Measurements from ENCODE around the gene PRAMEF20.
"Not testable (repeated sequence)": the region's sequence is repeated elsewhere in the genome, so short reads cannot be mapped to it uniquely, and the experiment has no call there.

Gene PRAMEF20

GRCh38 chr1:13393004-13393403 is 17.2 kb upstream of the PRAMEF20 start:
- not testable (repeated sequence) for H2AFZ ChIP-seq (ENCODE audit: low read depth, low read length); H2AK5ac ChIP-seq (ENCODE audit: low read length, severe bottlenecking); H3K4me1 ChIP-seq (ENCODE audit: control insufficient read depth, insufficient read depth, low read depth, low read length); DNase-seq; H3K9ac ChIP-seq (ENCODE audit: low read length); H3K27ac ChIP-seq (ENCODE audit: low read length, poor library complexity, severe bottlenecking); H2BK120ac ChIP-seq (ENCODE audit: low read depth, low read length); H3K14ac ChIP-seq (ENCODE audit: low read length in 2 of 2); H4K8ac ChIP-seq (ENCODE audit: low read length); H2BK15ac ChIP-seq (ENCODE audit: low read depth, poor library complexity, severe bottlenecking); H2BK12ac ChIP-seq (ENCODE audit: low read length in 2 of 2); H3K27me3 ChIP-seq (ENCODE audit: control insufficient read depth in 1 of 2, insufficient read depth in 1 of 2, low read length in 2 of 2); H3K18ac ChIP-seq (ENCODE audit: low read depth in 1 of 2, low read length in 2 of 2); H3K4me2 ChIP-seq (ENCODE audit: low read length, poor library complexity, severe bottlenecking); H4K91ac ChIP-seq (ENCODE audit: low read length); H3K79me1 ChIP-seq (replicated peaks; ENCODE audit: low read length, poor library complexity, severe bottlenecking); H3K36me3 ChIP-seq (ENCODE audit: control insufficient read depth in 1 of 2, insufficient read depth in 2 of 2, low read depth in 1 of 2, low read length in 2 of 2); H3K4me3 ChIP-seq (ENCODE audit: insufficient read depth in 1 of 2, low read depth in 1 of 2, low read length in 2 of 2); H3K9me3 ChIP-seq (ENCODE audit: control insufficient read depth, low read length); H2BK5ac ChIP-seq (ENCODE audit: low read depth, low read length, poor library complexity, severe bottlenecking); H3K4ac ChIP-seq (ENCODE audit: low read depth in 1 of 2, low read length in 2 of 2); H3K23ac ChIP-seq (ENCODE audit: low read length in 2 of 2)
- WGBS: 63% methylated on average over 7 of the region's 7 CpGs

- not testable (repeated sequence) for H4K8ac ChIP-seq (ENCODE audit: low read length); H3K27ac ChIP-seq (ENCODE audit: low read length, poor library complexity, severe bottlenecking); H2BK5ac ChIP-seq (ENCODE audit: low read depth, low read length, poor library complexity, severe bottlenecking); H3K18ac ChIP-seq (ENCODE audit: low read depth in 1 of 2, low read length in 2 of 2); H3K4me3 ChIP-seq (ENCODE audit: insufficient read depth in 1 of 2, low read depth in 1 of 2, low read length in 2 of 2); H3K27me3 ChIP-seq (ENCODE audit: control insufficient read depth in 1 of 2, insufficient read depth in 1 of 2, low read length in 2 of 2); H3K4me2 ChIP-seq (ENCODE audit: low read length, poor library complexity, severe bottlenecking); H3K14ac ChIP-seq (ENCODE audit: low read length in 2 of 2); H2BK15ac ChIP-seq (ENCODE audit: low read depth, poor library complexity, severe bottlenecking); H3K9me3 ChIP-seq (ENCODE audit: control insufficient read depth, low read length); H2AK5ac ChIP-seq (ENCODE audit: low read length, severe bottlenecking); DNase-seq; H3K9ac ChIP-seq (ENCODE audit: low read length); H4K91ac ChIP-seq (ENCODE audit: low read length); H3K23ac ChIP-seq (ENCODE audit: low read length in 2 of 2); H2BK120ac ChIP-seq (ENCODE audit: low read depth, low read length); H3K79me1 ChIP-seq (replicated peaks; ENCODE audit: low read length, poor library complexity, severe bottlenecking); H3K36me3 ChIP-seq (ENCODE audit: control insufficient read depth in 1 of 2, insufficient read depth in 2 of 2, low read depth in 1 of 2, low read length in 2 of 2); H3K4me1 ChIP-seq (ENCODE audit: control insufficient read depth, insufficient read depth, low read depth, low read length); H3K4ac ChIP-seq (ENCODE audit: low read depth in 1 of 2, low read length in 2 of 2); H2BK12ac ChIP-seq (ENCODE audit: low read length in 2 of 2); H2AFZ ChIP-seq (ENCODE audit: low read depth, low read length)
- WGBS: 92% methylated on average over 22 of the region's 32 CpGs
Measured at GRCh38 chr1:13394761-13395160, 15.5 kb upstream of the PRAMEF20 start.

- not testable (repeated sequence) for H4K91ac ChIP-seq (ENCODE audit: low read length); H3K14ac ChIP-seq (ENCODE audit: low read length in 2 of 2); H3K36me3 ChIP-seq (ENCODE audit: control insufficient read depth in 1 of 2, insufficient read depth in 2 of 2, low read depth in 1 of 2, low read length in 2 of 2); H3K4me3 ChIP-seq (ENCODE audit: insufficient read depth in 1 of 2, low read depth in 1 of 2, low read length in 2 of 2); H3K27me3 ChIP-seq (ENCODE audit: control insufficient read depth in 1 of 2, insufficient read depth in 1 of 2, low read length in 2 of 2); H3K23ac ChIP-seq (ENCODE audit: low read length in 2 of 2); H3K79me1 ChIP-seq (replicated peaks; ENCODE audit: low read length, poor library complexity, severe bottlenecking); H3K9ac ChIP-seq (ENCODE audit: low read length); H2AK5ac ChIP-seq (ENCODE audit: low read length, severe bottlenecking); H3K4ac ChIP-seq (ENCODE audit: low read depth in 1 of 2, low read length in 2 of 2); H3K18ac ChIP-seq (ENCODE audit: low read depth in 1 of 2, low read length in 2 of 2); H3K4me2 ChIP-seq (ENCODE audit: low read length, poor library complexity, severe bottlenecking); DNase-seq; H2BK12ac ChIP-seq (ENCODE audit: low read length in 2 of 2); H2BK15ac ChIP-seq (ENCODE audit: low read depth, poor library complexity, severe bottlenecking); H3K4me1 ChIP-seq (ENCODE audit: control insufficient read depth, insufficient read depth, low read depth, low read length); H2AFZ ChIP-seq (ENCODE audit: low read depth, low read length); H3K27ac ChIP-seq (ENCODE audit: low read length, poor library complexity, severe bottlenecking); H4K8ac ChIP-seq (ENCODE audit: low read length); H3K9me3 ChIP-seq (ENCODE audit: control insufficient read depth, low read length); H2BK5ac ChIP-seq (ENCODE audit: low read depth, low read length, poor library complexity, severe bottlenecking); H2BK120ac ChIP-seq (ENCODE audit: low read depth, low read length)
- 93% methylated on average over 18 of the region's 22 CpGs for WGBS
Measured at GRCh38 chr1:13395311-13395710, 14.9 kb upstream of the PRAMEF20 start.

- Histone ChIP-seq H3K27me3 (ENCODE audit: control insufficient read depth in 1 of 2, insufficient read depth in 1 of 2, low read length in 2 of 2) (no peaks in the 10 kb centered on the region), H2BK5ac (ENCODE audit: low read depth, low read length, poor library complexity, severe bottlenecking) (no peak overlapping the region), H3K23ac (ENCODE audit: low read length in 2 of 2) (no peak overlapping the region), H3K4me1 (ENCODE audit: control insufficient read depth, insufficient read depth, low read depth, low read length) (no peaks in the 10 kb centered on the region), H3K27ac (ENCODE audit: low read length, poor library complexity, severe bottlenecking) (no peak overlapping the region), H3K9ac (ENCODE audit: low read length) (no peak overlapping the region), H3K18ac (ENCODE audit: low read depth in 1 of 2, low read length in 2 of 2) (no peak overlapping the region), H3K79me1 (replicated peaks; ENCODE audit: low read length, poor library complexity, severe bottlenecking) (no peaks in the 10 kb centered on the region), H2BK12ac (ENCODE audit: low read length in 2 of 2) (no peak overlapping the region), H3K4me3 (ENCODE audit: insufficient read depth in 1 of 2, low read depth in 1 of 2, low read length in 2 of 2) (no peak overlapping the region), H2BK120ac (ENCODE audit: low read depth, low read length) (no peak overlapping the region), H3K14ac (ENCODE audit: low read length in 2 of 2) (no peak overlapping the region), H4K91ac (ENCODE audit: low read length) (no peak overlapping the region), H2AFZ (ENCODE audit: low read depth, low read length) (no peak overlapping the region), H3K4me2 (ENCODE audit: low read length, poor library complexity, severe bottlenecking) (no peak overlapping the region), H3K4ac (ENCODE audit: low read depth in 1 of 2, low read length in 2 of 2) (no peak overlapping the region), H3K36me3 (ENCODE audit: control insufficient read depth in 1 of 2, insufficient read depth in 2 of 2, low read depth in 1 of 2, low read length in 2 of 2) (no peaks in the 10 kb centered on the region), H2AK5ac (ENCODE audit: low read length, severe bottlenecking) (no peak overlapping the region), H3K9me3 (ENCODE audit: control insufficient read depth, low read length) (no peaks in the 10 kb centered on the region), H2BK15ac (ENCODE audit: low read depth, poor library complexity, severe bottlenecking) (no peak overlapping the region), H4K8ac (ENCODE audit: low read length) (no peak overlapping the region)
- 65% methylated on average over 3 of the region's 4 CpGs for WGBS
- no peak for DNase-seq
Measured at GRCh38 chr1:13407811-13408210, 2.4 kb upstream of the PRAMEF20 start.
